ENCODE measurements around the gene PLAA. TPM values are rescaled to one million over a fixed set of nuclear protein-coding genes. Genes with fewer than 3 reads are reported as not detected.

Gene PLAA
- 48.4 and 52.7 TPM in 2 replicates for total RNA-seq (2014; rRNA removed; shearing (Covaris generic))

DNA sequence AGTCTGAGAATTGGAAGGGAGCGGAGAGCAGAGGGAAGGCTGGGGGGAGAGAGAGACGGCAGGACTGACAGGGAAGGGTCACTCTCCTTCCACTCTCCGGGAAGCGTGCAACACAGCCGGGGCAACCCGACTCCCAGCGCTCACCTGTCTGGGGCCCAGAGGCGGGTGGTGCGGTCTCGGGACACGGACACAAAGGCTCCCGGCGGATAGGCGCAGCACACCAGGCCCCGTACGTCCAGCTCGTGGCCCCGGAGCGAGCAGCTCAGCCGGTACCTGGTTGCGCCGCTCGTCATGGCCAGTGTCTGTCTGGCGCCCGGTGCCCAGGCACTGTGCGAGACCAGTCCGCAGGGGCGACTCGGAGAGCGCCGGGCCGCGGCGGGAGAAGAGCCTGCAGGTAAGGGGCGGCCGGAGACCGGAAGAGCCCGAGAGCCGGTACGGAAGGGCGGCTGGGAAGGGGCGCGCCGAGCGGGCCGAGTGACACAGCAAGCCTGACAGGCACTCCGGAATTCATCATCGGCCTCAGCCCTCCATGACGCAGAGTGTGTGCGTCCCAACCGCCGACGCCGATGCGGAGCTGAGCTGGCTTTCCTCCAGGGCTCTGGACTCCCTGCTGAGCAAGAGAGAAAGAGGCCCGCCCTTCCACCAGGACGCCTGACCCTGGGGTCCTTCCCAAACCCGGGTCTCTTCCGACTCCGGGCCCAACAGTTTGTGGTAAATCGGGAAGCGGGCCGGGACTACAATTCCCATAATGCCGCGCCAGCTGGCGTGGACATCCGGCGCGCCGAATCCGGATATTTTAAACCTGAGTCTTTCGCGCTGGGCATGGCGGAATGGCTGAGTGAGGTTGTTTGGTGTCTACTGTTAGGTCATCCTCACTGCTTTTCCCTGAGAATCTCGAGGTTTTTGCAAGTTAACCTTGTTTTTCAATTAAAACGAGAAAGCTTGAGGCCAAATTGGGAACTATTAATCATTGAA lies at the start of gene PLAA:
Gene PLAA, minus strand, starts transcription at position 490 of the 975 bp plus-strand sequence. Its CDS starts 197 bp downstream, at position 293.
- DNase-seq (ENCODE audit: low read depth), result peak; percentile 94

DNA sequence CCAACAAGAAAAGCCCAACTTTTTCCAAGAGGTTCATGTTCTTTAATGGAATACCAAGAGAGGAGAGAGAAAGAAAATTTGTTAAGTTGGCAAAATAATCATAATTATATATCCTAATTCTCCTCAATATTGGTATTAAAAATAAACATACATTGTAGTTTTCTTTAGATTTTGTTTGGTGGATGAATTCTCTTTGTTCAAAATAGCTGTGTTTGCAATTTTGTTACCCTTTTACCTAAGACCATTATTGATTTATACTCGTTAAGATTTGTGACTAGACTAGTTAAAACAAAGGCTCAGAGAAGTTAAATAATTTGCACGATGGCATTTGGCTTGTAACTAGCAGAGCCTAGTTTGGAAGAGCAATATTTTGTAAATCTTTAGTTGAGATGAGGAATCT lies 48.8 kb upstream of the PLAA start:
- DNase-seq (ENCODE audit: low read depth), result no peak

- DNase-seq (ENCODE audit: low read depth), result no peak
Measured at GRCh38 chr9:26983340-26983739, 36.3 kb upstream of the PLAA start.

DNA sequence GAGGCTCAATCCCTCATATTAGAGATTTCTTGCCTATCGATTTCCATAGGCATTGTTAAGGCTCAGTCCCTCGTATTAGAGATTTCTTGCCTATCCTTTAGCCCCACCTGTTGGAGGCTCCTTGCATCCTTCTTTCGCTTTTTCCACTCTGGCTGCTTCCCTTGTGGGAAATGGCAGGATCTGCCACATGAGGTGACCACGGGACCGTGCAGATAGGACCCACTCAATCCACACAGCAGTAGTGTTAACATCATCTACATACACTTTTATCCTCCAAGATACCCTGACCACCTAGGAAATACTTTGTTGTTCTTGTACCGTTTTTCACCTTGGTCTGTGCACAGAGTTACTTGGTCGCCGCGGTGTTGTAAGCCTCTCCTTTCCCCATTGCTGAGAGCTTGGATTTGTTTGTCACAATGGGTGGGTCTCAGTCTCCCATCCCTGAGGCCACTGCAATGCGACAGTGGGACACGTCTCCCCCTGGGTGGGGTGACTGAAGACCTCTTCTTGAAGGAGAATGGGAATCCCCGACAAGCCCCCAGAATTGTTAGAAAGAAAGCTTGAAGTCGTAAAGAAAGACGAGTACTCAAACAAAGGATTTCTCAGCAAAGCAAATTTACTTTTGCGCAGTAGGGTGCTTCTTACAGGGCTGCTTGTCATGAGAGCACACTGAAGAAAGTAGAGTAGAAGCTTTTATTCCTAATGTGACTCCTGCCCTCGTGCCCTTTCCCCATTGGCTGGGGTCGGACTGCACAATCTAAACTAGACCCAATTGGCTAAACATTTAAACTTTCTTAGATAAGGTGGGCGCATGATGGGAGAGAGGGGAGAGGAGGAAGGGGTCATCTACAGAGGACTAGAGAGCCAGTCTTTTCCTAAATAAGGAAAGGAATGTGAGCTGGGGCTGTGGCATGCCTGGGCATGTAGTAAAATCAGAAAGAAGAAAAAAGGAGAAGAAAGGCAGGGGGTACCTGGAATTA lies 29.0 kb upstream of the PLAA start:
- DNase-seq (ENCODE audit: low read depth), result peak; percentile 61

- no peak for DNase-seq (ENCODE audit: low read depth)
Measured at GRCh38 chr9:26974927-26975326, 27.9 kb upstream of the PLAA start.

GRCh38 chr9:26973989-26974388 lies 26.9 kb upstream of the PLAA start:
- no peak for DNase-seq (ENCODE audit: low read depth)

GRCh38 chr9:26971721-26972120 lies 24.7 kb upstream of the PLAA start:
- DNase-seq (ENCODE audit: low read depth), result no peak

- no peak for DNase-seq (ENCODE audit: low read depth)
Measured at GRCh38 chr9:26956860-26957233, 9.8 kb upstream of the PLAA start.

DNA sequence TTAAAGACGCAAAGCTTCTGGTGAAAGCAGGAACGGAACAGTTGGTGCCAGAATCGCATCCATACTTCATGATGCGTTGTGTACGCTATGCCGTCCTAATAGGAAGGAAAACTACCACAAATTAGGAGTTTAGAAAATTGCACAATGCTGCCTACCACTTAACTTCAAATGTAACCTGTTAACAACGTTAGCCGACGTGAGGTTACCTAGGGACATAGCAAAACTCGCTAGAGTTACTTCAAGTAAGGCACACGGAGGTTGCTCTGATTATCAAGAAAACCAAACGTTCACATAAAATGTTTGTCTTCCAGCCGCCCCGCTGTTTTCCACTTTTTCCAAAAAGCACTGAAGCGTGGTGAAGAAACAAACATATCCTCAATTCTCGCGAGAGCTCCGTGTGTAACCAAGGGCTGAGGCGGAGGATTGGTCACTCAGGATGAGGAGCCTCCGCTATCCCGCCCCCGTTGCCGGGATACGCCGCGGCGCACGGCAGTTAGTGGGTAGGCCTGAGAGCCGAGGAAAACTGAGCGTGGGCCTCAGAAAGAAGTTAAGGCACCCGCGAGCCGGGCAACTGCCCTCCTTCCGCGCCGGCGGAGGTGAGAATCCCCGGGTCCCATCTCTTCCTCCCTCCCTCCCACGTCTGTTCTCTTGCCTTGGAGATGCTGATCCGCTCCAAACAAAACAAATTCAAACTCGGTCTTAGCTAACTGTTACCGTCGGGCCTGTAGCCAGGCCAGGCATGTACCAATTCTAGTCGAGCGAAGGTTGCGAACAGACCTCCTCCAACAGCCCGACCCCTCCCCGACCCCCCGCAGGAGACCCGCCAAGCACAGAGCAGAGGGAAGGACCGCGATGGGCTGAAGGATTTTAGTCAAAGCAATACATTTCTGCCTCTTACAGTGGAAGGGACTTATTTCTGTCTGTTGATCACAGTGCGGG lies 9.1 kb upstream of the PLAA start, which contains the start of gene IFT74:
Gene IFT74, plus strand, starts transcription at position 492 of the 939 bp plus-strand sequence. CDS start 5,556 bp downstream, outside the sequence.
- peak; percentile 100 for DNase-seq (ENCODE audit: low read depth)

- peak; percentile 72 for DNase-seq (ENCODE audit: low read depth)
Measured at GRCh38 chr9:26955222-26955903, 8.3 kb upstream of the PLAA start.

GRCh38 chr9:26954050-26954508 lies 7.0 kb upstream of the PLAA start:
- peak; percentile 81 for DNase-seq (ENCODE audit: low read depth)

DNA sequence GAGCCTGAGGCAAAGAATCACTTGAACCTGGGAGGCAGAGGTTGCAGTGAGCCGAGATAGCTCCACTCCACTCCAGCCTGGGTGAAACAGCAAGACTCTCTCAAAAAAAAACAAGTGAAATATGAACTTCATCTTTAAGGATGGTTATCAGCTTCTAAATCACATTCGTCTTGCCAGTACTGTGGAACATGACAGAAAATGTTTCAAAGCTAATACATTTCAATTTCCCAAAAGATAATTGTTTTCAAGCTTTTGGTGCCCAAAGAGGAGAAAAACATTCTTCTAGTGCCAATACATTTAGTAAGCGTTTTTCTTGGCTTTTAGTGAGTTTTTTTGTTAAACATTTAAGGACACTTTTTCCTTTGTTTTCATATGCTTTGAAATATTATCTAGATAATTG lies 4.8 kb upstream of the PLAA start:
- DNase-seq (ENCODE audit: low read depth), result peak; percentile 17

DNA sequence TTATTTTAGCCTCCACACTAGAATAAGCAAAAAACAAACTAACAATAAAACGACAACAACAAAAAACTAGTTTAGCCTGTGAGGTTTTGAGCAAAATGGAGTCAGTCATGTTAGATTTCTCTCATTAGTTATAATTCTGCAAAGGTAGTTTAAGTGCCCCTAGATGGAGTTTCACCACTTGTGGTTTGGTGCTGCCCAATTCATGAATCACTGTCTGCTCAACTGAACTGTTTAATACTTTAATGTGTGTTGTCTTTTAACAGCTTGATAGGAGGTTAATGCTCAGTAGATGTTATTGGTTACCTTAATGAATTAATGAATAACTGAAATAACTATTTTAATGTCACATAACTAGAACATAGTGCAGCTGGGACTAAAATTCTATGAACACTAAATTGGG lies 3.5 kb upstream of the PLAA start:
- peak; percentile 68 for DNase-seq (ENCODE audit: low read depth)

DNA sequence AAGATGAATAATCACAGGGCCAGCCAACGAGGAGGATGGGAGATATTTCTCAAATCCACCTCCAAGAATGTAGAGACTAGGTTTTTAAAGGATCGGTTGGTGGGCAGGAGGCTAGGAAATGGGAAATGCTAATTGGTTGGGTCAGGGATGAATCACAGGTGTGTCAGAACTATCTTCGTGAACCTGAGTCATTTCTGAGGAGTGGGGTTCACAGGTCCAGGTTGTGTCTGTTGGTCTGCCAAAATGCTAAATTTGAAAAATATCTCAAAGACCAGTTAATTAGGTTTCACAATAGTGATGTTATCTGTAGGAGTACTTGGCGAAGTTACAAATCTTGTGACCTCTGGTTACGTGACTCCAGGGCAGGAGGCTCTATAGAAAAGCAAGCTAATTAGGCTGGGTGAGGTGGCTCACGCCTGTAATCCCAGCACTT lies 2.6 kb upstream of the PLAA start:
- DNase-seq (ENCODE audit: low read depth), result peak; percentile 91

- peak; percentile 5 for DNase-seq (ENCODE audit: low read depth)
Measured at GRCh38 chr9:26947736-26948135, 694 bp upstream of the PLAA start.

DNA sequence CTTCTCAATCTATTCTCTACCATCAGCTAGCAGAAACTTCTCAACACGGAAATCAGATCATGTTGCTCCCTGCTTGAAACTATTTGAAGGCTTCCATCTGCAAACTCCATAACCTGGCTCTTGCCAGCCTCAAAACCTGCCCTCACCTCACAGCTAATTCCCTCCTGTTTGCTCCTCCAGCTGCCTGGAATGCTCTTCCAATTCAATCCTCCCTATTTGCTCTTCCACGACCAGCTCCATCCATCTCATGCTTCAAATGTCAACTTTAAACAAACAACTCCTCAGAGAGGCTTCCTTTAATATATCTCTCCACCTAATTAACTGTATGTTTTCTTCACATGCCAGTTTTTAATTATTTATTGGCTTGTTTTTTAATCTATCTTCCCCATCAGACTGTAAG lies 1.5 kb downstream of the PLAA start:
- DNase-seq (ENCODE audit: low read depth), result peak; percentile 7

GRCh38 chr9:26940779-26941178 lies 6.3 kb downstream of the PLAA start:
- no peak for DNase-seq (ENCODE audit: low read depth)

DNA sequence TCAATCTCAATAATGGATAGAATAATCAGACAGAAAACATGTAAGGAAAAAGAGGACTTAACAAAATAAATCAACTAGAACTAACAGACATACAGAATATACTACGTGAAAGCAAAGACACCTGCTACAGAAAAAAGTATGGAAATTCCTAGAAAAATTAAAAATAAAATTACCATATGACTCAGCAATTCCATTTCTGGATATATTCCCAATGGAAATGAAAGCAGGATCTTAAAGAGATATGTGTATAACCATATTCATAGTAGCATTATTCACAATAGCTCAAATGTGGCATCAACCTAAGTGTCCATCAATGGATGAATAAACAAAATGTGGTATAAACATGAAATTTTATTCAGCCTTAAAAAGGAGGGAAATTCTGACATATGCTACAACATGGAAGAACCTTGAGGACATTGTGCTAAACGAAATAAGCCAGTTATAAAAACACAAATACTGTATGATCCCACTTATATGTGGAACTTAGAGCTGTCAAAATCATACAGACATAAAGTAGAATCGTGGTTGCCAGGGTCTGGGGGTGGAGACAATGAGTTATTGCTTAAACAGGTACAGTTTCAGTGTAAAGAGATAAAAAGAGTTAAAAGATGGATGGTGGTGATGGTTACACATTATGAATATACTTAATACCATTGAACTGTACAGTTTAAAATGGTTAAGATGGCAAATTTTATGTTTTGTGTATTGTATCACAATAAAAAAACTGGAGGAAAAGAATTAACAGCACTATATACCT lies 6.9 kb downstream of the PLAA start:
- DNase-seq (ENCODE audit: low read depth), result no peak

DNA sequence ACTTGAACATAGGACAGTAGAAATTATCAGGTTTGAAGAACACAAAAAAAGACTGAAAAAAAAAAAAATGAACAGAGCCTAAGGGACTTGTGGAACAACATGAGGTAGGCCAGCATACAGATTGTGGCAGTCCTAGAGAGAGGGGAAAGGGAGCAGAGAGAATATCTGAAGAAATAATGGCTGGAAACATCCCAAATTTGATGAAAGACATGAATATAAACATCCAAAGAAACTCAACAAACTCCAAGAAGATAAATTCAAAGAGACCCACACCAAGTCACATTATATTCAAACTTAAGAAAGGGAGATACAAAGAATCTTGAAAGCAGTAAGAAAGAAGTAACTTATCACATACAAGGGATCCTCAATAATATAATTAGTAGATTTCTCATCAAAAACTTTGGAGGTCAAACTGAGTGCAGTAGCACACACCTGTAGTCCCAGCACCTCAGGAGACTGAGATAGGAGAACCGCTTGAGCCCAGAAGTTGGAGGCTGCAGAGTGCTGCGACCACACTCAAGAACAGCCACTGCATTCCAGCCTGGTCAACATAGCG lies 9.1 kb downstream of the PLAA start:
- no peak for DNase-seq (ENCODE audit: low read depth)
